Tibial nerve (tissue), 4 donors: ENCODE measurements around the gene UPF3A. TPM values are rescaled to one million over a fixed set of nuclear protein-coding genes. Genes with fewer than 3 reads are reported as not detected.

Source experiments
- DNase-seq, 2 donors: peaks; one replicate each; pipeline ENCODE4 v3.0.0-alpha.2; 2019; ENCODE audit warnings: low spot score in 2 of 2
- H3K27ac ChIP-seq, 4 donors: fragments of 200-600 bp; sonication (generic) in 3 of 4; one replicate each; pipeline ENCODE4 v1.5.1; 2017 to 2019; ENCODE audit warnings: mild to moderate bottlenecking in 1 of 4
- H3K27me3 ChIP-seq, 2 donors: fragments of 200-600 bp; sonication (generic) in 1 of 2; one replicate each; pipeline versions ENCODE4 v1.5.1 to v1.6.0; 2017 to 2019
- H3K36me3 ChIP-seq, 3 donors: fragments of 200-600 bp; sonication (generic); one replicate each; pipeline ENCODE4 v1.5.1; 2018 to 2019
- H3K4me1 ChIP-seq, 4 donors: fragments of 200-600 bp; sonication (generic) in 3 of 4; one replicate each; pipeline ENCODE4 v1.5.1; 2017 to 2019
- H3K4me3 ChIP-seq, 4 donors: fragments of 200-600 bp; sonication (generic) in 3 of 4; one replicate each; pipeline ENCODE4 v1.5.1; 2017 to 2019; ENCODE audit warnings: mild to moderate bottlenecking in 1 of 4, moderate library complexity in 1 of 4
- H3K9me3 ChIP-seq, 4 donors: fragments of 200-600 bp; sonication (generic) in 3 of 4; one replicate each; pipeline ENCODE4 v1.5.1; 2017 to 2019
- CTCF ChIP-seq, 5 experiments: fragments of 200-600 bp in 3 of 5; fragments of 450-650 bp in 2 of 5; sonication (generic) in 3 of 5; IDR thresholded peaks; one replicate each; pipeline ENCODE4 v1.5.1; 2016 to 2019; ENCODE audit warnings: antibody characterized with exemption in 5 of 5, mild to moderate bottlenecking in 3 of 5, moderate library complexity in 2 of 5
- EP300 ChIP-seq, 2 donors: sonication (generic); formaldehyde crosslinking; IDR thresholded peaks; one replicate each; pipeline ENCODE4 v1.6.1; 2017; ENCODE audit warnings: antibody characterized with exemption in 2 of 2, mild to moderate bottlenecking in 1 of 2
- POLR2A ChIP-seq, 2 donors: fragments of 450-650 bp; IDR thresholded peaks; one replicate each; pipeline ENCODE4 v1.6.1; 2017; ENCODE audit warnings: antibody characterized with exemption in 2 of 2, mild to moderate bottlenecking in 2 of 2, moderate library complexity in 2 of 2
- WGBS, 2 donors: methylation state at CpG; one replicate each; pipeline ENCODE4 v1.1.5; 2018; 5-methylcytosine and 5-hydroxymethylcytosine counted together
- total RNA-seq, 4 donors: library from RNA; depleted of rRNA; stranded (reverse); fragments of >200 nt; gene quantifications; one replicate each; pipeline ENCODE4 v1.1.0, GENCODE V29; 2016

UPF3A gene
- total RNA-seq, 4 donors from 2014 or later: 62.7 to 89.2 (median 80.2) TPM

DNA sequence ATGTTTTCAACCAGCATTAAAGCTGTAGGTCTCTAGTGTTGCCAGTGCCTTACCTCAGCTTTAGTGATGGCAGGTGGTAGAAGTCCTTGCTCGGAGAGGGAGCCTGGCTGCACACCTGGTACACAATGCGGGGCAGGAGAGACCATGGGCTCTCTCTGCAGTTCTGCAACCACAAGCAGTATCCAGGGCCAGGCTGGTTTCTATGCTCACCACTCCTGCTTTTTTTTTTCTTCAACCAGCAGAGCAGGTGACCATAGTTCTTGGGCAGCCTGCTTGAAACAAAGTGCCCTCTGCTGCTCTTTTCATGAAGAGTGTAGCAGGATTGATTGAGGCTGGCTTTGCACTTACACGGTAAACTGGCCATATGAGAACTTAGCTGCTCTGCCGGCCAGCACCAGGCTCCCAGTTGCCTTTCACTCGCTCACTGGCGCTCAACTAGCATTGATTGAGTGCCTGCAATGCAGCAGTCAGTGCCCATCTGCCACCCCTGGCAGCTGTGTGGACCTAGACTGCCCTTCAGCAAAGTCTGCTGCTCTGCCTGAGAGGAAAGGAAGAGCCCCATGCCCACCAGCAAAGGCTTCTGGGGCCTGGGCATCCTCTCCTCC, 28.5 kb downstream of the UPF3A start:
- 78 to 82% methylated on average over 6 of the region's 6 CpGs for WGBS, 2 donors
- no peak overlapping the region for H3K4me3 ChIP-seq
- no peaks in the 10 kb centered on the region for H3K9me3 ChIP-seq
- no peaks in the 10 kb centered on the region for H3K27me3 ChIP-seq
- H3K27ac ChIP-seq: no peak overlapping the region
- TF ChIP-seq POLR2A (IDR thresholded peaks at IDR 0.05) (no peak), CTCF (IDR thresholded peaks at IDR 0.05) (no peak), EP300 (IDR thresholded peaks at IDR 0.05) (no peak)
- DNase-seq: no peak
- peaks cover 0 to 16% (median 6%) of the 10 kb centered on the region in 4 donors for H3K4me1 ChIP-seq
- H3K36me3 ChIP-seq: peaks cover 0 to 24% (median 3%) of the 10 kb centered on the region in 3 donors

GRCh38 chr13:114310956-114311355, 29.6 kb downstream of the UPF3A start:
- DNase-seq: no peak
- H3K9me3 ChIP-seq: no peaks in the 10 kb centered on the region
- no peak overlapping the region for H3K27ac ChIP-seq
- WGBS, 2 donors: 69 to 81% methylated on average over 5 of the region's 5 CpGs
- no peaks in the 10 kb centered on the region for H3K27me3 ChIP-seq
- peaks cover 0 to 26% (median 14%) of the 10 kb centered on the region in 4 donors for H3K4me1 ChIP-seq
- peaks cover 0 to 22% (median 3%) of the 10 kb centered on the region in 3 donors for H3K36me3 ChIP-seq
- H3K4me3 ChIP-seq: no peak overlapping the region
- TF ChIP-seq POLR2A (IDR thresholded peaks at IDR 0.05) (no peak), EP300 (IDR thresholded peaks at IDR 0.05) (no peak), CTCF (IDR thresholded peaks at IDR 0.05) (no peak)

- Histone ChIP-seq H3K27me3 (no peaks in the 10 kb centered on the region), H3K4me3 (no peak overlapping the region), H3K9me3 (no peaks in the 10 kb centered on the region), H3K36me3 (peaks cover 0 to 17% (median 3%) of the 10 kb centered on the region in 3 donors), H3K27ac (no peak overlapping the region), H3K4me1 (peaks cover 0 to 31% (median 18%) of the 10 kb centered on the region in 4 donors)
- DNase-seq: no peak
- TF ChIP-seq POLR2A (IDR thresholded peaks at IDR 0.05): no peak
These were observed 30.0 kb downstream of the UPF3A start for GRCh38 chr13:114311387-114311786.

DNA sequence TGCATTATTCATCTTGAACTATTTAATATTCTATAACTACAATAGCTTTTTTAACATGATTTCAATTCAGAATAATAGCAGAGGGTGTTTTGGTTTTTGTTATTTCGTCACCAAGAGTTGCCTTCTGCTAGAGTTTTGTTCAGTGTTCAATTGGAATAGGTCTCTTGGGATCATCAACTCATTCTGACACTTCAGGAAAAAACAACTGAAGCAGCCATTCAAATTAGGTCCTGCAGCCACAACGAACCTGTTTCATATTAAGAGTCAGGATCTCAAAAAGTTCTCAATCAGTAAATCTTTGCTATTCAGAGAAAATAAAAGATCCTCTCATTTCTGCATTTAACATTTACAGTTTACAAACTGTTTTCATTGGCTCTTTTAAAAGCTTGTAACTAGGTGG, 30.5 kb downstream of the UPF3A start:
- Histone ChIP-seq H3K4me1 (peaks cover 0 to 36% (median 21%) of the 10 kb centered on the region in 4 donors), H3K36me3 (peaks cover 0 to 12% (median 3%) of the 10 kb centered on the region in 3 donors), H3K27ac (no peak overlapping the region), H3K9me3 (no peaks in the 10 kb centered on the region), H3K27me3 (no peaks in the 10 kb centered on the region), H3K4me3 (no peak overlapping the region)
- TF ChIP-seq CTCF (IDR thresholded peaks at IDR 0.05): no peak
- TF ChIP-seq POLR2A (IDR thresholded peaks at IDR 0.05): no peak
- no peak for TF ChIP-seq EP300 (IDR thresholded peaks at IDR 0.05)
- DNase-seq: no peak
- WGBS, 2 donors: 26 to 32% methylated on average over 2 of the region's 2 CpGs

- H3K27me3 ChIP-seq: no peaks in the 10 kb centered on the region
- peak overlapping the region; percentile 65 to 94 (median 89) for H3K27ac ChIP-seq
- no peaks in the 10 kb centered on the region for H3K9me3 ChIP-seq
- H3K4me1 ChIP-seq: peaks cover 0 to 49% (median 29%) of the 10 kb centered on the region in 4 donors
- peaks cover 0 to 6% (median 0%) of the 10 kb centered on the region in 3 donors for H3K36me3 ChIP-seq
- 89 to 91% methylated on average over 17 of the region's 17 CpGs for WGBS, 2 donors
- DNase-seq: no peak
- peak overlapping the region; percentile 24 to 90 (median 78) for H3K4me3 ChIP-seq
- TF ChIP-seq CTCF (IDR thresholded peaks at IDR 0.05): no peak
- no peak for TF ChIP-seq EP300 (IDR thresholded peaks at IDR 0.05)
- TF ChIP-seq POLR2A (IDR thresholded peaks at IDR 0.05): no peak
These were observed 31.9 kb downstream of the UPF3A start for GRCh38 chr13:114313061-114313860.
